NCI-H1930 (cell line): ENCODE results near the gene LIAS.
"Not testable (repeated sequence)": the region's sequence is repeated elsewhere in the genome, so short reads cannot be mapped to it uniquely, and the experiment has no call there.

Source experiments
- DNase-seq, 2 experiments: peaks; one replicate each; lab custom pipeline; 2025; lab: John Stamatoyannopoulos, UW

Gene LIAS

DNA sequence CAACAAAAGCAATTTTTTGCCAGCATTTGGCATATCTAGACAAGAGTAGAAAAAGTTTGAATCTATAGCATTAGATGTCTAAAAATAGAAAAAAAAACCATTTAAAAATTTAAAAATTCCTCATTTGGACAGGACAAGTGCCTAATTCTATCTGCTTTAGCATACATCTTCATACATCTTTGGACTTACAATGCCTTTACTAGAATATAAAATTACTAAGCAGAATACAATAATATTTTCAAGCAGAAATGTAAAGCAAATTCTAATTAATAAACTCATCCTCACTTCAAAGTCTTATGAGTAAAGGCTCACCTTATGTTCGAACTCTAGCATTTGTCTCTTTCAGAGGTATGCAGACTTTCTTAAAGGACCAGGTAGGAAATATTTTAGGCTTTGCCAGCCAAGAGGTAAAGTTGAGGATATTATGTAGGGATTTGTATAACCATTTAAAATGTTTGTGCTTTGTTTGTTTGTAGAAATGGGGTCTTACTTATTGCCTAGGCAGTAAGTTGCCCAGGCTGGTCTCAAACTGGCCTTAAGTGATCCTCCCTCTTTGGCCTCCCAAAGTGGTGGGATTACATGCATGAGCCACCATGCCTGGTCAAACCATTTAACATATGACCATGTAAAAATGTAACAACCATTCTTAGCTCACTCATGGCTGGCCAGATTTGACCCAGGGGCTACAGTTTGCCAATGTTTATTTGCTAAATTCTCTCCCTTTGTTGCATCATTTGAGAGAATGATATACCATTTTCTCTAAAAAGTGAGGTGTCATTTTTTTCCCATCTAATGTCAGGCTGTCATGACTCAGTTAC lies 39.3 kb downstream of the LIAS start:
- DNase-seq: no peak

- DNase-seq: no peak
Observed at GRCh38 chr4:39498727-39499020, 39.8 kb downstream of the LIAS start.

DNA sequence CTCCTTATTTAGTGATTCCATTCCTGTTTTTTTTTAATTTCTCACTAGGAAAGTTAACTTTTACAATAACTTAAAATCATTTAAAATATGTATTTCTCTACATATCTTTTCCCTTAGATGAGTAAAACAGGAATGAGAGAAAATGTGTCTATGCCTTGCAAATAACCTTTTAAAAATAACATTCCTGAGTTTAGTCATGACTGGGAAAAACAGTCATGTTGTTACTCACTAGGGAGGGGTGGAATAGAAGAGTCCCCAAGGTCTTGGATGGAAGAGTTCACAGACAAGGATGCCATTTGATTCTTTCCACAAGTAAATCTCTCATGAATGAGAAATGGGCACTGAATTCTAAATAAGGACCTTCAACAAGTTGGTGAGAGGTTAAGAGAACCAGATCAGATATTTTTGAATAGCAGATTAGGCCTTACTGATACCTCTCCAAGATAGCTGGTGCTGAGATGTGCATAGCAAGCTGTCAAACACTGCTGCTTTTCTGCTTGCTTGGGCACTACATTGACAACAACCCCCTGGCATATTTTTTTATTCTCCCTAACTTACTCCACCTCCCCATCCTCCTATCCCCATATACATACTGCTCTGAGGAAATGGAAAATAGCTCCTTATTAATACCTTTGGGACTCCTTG lies 43.3 kb downstream of the LIAS start:
- DNase-seq: no peak

DNA sequence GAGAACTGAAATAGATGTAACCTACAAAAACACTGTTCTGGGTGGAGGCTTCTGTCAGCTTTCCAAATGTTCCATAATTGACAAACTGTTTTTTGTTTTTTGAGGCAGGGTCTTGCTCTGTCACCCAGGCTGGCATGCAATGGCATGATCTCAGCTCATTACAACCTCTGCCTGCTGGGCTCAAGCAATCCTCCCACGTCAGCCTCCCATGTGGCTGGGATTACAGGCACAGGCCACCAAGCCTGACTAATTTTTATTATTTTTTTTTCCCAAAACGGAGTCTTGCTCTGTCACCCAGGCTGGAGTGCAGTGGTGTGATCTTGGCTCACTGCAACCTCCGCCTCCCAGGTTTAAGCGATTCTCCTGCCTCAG lies 43.8 kb downstream of the LIAS start:
- DNase-seq: not testable (repeated sequence)

- no peak for DNase-seq
Observed at GRCh38 chr4:39504538-39504937, 45.7 kb downstream of the LIAS start.

- no peak for DNase-seq
Observed at GRCh38 chr4:39505581-39505980, 46.7 kb downstream of the LIAS start.

- DNase-seq: no peak
Observed at GRCh38 chr4:39510348-39510929, 51.6 kb downstream of the LIAS start.

DNA sequence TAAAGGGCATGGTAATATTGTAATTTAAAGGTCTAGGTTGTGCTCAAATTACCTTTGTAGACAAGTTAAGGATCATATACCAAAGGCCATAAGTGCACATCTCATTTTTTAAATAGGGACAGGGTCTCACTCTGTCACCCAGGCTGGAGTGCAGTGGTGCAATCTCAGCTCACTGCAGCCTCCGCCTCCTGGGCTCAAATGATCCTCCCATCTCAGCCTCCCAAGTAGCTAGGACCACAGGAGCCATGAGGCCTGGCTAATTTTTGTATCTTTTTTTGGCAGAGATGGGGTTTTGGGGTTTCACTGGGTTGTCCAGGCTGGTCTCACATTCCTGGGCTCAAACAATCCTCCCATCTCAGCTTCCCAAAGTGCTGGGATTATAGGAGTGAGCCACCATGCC lies 55.4 kb downstream of the LIAS start:
- DNase-seq: not testable (repeated sequence)

DNA sequence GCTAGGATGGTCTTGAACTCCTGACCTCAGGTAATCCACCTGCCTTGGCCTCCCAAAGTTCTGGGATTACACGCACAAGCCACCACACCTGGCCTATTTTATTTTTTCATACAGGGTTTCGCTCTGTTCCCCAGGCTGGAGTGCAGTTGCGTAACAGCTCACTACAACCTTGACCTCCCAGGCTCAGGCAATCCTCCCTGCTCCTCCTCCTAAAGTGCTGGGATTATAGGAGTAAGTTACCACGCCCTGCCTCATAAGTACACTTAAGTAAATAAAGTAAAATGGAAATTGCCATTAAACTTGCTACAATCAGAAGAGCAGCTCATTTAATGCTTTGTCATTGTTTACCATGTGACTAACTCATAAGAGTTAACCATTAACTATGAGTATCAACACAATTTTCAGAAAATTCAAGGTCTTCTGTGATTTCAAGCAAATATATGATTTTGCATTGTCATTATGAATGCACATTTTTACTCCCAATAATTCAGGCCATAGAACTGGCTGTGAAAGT lies 56.1 kb downstream of the LIAS start:
- no peak for DNase-seq

- DNase-seq: not testable (repeated sequence)
Observed at GRCh38 chr4:39515669-39516401, 57.0 kb downstream of the LIAS start.

DNA sequence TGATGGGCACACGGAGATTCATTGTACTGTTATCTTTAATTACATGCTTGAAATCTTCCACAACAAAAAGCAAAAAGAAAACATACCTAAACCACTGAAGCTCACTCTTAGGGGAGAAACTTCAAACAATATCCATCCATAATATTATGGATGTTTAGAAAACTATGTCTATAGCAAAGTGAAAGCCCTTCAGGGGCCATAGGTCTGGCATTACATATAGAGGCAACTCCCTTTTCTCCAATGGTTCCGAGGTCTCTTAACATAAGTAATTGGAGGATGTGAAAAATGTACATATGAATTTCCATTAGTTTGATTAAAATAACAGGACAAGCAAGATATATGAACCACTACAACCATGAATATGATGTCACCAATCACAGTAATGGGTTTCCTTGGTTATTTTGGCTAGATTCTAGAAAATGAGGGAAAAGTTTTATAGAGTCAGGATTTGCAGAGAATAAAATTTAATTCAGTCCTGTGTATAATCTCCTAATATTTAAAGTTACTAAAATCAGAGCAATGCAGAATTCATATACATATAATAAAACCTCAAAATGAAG lies 57.6 kb downstream of the LIAS start:
- no peak for DNase-seq

DNA sequence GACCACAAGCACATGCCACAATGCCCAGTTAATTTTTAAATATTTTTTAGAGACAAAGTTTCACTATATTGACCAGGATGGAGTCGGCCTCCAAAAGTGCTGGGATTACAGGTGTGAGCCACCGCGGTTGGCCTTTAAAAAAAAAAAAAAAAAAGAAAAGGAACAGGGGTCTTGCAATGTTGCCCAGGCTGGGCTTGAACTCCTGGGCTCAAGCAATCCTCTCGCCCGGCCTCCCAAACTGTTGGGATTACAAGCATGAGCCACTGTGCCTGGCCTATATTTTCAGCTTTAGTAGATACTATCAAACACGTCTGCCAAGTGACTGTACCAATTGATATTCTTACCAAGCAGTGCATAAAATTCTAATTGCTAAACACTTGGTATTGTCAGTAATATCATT lies 59.6 kb downstream of the LIAS start:
- DNase-seq: no peak

- DNase-seq: no peak
Observed at GRCh38 chr4:39521253-39521919, 62.5 kb downstream of the LIAS start.

GRCh38 chr4:39522068-39522467 lies 63.2 kb downstream of the LIAS start:
- no peak for DNase-seq

- DNase-seq: no peak
Observed at GRCh38 chr4:39524161-39524957, 65.5 kb downstream of the LIAS start.

DNA sequence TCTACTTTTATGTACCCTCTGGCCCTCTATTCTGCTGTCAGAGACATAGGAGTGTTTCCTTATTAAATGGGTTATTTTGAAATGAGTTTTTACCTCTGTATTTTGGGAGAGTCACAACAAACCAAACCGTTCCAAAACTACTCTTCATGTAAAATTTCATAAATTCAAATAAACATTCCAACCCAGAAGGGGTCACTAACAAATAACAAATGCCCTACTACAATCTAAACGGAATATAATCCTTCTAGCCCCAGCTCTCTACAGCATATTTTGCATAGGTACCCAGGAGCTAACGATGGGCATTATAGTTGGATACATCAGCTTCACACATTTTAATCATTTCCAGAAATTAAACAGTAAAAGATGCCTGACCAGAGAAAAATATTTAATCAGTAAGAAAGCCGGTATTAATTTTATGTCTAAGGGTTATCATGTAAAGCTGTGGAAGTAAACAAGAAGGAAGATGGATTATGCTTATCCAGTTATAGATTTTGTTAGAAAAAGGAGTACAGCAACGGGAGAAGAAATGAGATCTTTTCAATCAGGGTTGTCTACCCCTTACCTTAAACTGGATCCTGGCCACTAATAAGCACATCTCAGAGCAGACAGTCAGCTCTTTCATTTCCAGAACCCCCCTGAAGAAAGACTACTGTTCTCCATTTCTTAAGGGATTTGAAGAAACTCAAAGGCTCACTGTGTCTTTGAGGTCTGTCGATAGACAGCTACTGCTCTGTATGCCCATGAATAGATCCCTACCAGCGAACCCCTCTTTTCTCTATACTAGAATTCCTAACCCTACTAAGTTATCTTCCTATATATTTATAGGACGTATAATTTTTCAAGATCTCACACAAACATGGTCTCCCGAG lies 67.2 kb downstream of the LIAS start:
- DNase-seq: no peak

GRCh38 chr4:39526765-39527295 lies 68.0 kb downstream of the LIAS start:
- no peak for DNase-seq

DNA sequence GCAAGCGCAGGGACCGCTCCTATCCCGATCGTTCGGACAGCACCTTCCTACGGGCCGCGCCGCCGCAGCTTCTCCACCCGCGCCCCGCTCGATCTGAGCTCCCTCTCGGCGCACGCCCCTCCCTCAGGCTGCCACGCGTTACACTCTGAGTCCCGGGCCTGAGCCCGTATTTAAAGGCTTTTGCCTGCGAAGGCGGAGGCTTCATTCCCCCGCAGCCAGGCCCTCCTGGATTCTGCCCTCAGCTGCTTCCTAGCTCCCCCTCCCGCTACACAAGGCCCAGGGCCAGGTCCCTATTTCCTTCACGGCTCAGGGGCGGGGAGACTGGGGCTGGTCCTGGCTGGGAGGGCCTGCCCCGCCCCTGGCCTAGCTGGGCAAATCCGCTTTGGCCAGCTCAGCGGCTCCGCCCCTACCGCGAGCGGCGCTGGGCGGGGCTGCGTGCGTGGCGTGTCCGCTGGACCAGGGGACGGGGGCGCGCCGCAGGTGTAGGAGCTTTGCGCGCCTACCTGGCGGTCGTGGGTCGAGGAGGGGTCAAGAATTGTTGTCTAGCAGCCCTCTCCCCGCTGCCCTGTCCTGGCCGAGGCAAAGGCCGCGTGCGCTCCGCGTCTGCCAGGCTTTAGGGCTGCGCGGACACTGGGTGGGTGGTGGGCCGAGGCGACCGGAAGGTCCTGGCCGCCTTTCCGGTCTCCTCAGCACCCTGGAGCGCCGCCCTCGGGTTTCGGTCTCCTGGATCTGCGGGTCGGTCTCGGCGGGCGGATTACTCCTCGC lies 68.6 kb downstream of the LIAS start, which contains the start of gene UGDH:
Gene UGDH (minus strand): TSS at position 144 of the 765 bp plus-strand sequence. CDS start 5,927 bp downstream, outside the sequence.
- peak; percentile 83 to 89 for DNase-seq

- peak in 1 of 2 experiments; percentile 35 for DNase-seq
Observed at GRCh38 chr4:39528061-39528465, 69.2 kb downstream of the LIAS start.
